Measurements from ENCODE around the gene CPXCR1. TPM values are rescaled to one million over a fixed set of nuclear protein-coding genes. Genes with fewer than 3 reads are reported as not detected.
"Not testable (repeated sequence)": the region's sequence is repeated elsewhere in the genome, so short reads cannot be mapped to it uniquely, and the experiment has no call there.

Gene CPXCR1
- total RNA-seq, result not detected

GRCh38 chrX:88746925-88747324 lies at the start of gene CPXCR1:
Gene CPXCR1 (plus strand): TSS chrX:88747225. CDS start chrX:88753415, 6,190 bp downstream.
- DNase-seq (ENCODE audit: low read depth in 2 of 3, low spot score in 2 of 3), result no peak

GRCh38 chrX:88735835-88736234 lies 11.2 kb upstream of the CPXCR1 start:
- DNase-seq (ENCODE audit: low read depth in 2 of 3, low spot score in 2 of 3), result no peak

- DNase-seq (ENCODE audit: low read depth in 2 of 3, low spot score in 2 of 3), result not testable (repeated sequence)
Observed at GRCh38 chrX:88746215-88746614, 810 bp upstream of the CPXCR1 start.

- not testable (repeated sequence) for DNase-seq (ENCODE audit: low read depth in 2 of 3, low spot score in 2 of 3)
Observed at GRCh38 chrX:88752339-88752738, 5.3 kb downstream of the CPXCR1 start.

GRCh38 chrX:88789825-88790224 lies 42.8 kb downstream of the CPXCR1 start:
- DNase-seq (ENCODE audit: low read depth in 2 of 3, low spot score in 2 of 3), result no peak

Data from hematopoietic multipotent progenitor cell (in vitro differentiated cells).